ENCODE measurements around the gene NKD2. TPM values are rescaled to one million over a fixed set of nuclear protein-coding genes. Genes with fewer than 3 reads are reported as not detected.

Gene NKD2
- total and polyA plus RNA-seq, 9 of the 15 experiments (the other 6 are each of a cell fraction or from before 2014, with no cell fraction given), result 0.09 to 0.64 (median 0.27) TPM; not detected in 5

DNA sequence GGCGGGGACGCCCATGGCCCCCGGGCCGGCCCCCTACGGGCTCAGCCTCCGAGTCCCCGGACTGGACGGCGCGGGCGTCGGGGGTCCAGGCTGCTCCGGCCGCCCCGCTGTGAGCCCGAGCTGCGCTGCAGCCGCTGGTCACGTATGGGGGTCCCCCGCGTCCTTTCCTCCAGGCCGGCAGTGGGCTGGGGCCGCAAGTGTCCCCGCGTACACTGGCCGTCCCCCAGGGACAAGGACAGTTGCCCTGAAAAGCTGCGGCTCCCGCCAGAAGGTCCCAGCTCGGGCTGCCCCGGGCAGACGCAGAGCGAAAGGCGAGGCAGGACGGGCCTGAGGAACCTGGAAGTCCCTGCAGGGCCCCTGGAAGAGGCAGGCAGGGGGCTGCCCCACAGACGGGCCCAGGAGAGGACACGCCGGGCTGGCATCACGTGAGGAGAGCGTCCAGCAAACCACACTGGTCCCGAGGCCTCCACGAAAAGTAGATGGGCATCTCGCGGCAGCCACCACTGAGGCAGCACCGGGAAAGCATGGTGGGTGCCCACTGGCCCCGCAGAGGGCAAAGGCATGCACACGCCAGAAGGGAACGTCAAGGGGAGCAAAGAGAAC, 3.3 kb upstream of the NKD2 start:
- FAIRE-seq (no peak), DNase-seq (ENCODE audit: extremely low read depth in 1 of 4, low spot score in 3 of 4) (no peak), ATAC-seq (no peak)
- Histone ChIP-seq H3K4me2 (ENCODE audit: insufficient read depth, low read length) (no peak overlapping the region), H3K9me3 (replicated peaks; ENCODE audit: control insufficient read depth, insufficient read depth, low read depth, low read length) (no peaks in the 10 kb centered on the region), H3K4me1 (replicated peaks in 1 of 2; ENCODE audit: control insufficient read depth in 2 of 2, insufficient read depth in 2 of 2, low read length in 2 of 2) (peaks cover 0 to 49% of the 10 kb centered on the region in 2 experiments; a peak in 3 of 5 replicates), H3K27ac (ENCODE audit: extremely low read depth, low read depth, low read length) (no peak overlapping the region), H3K27me3 (ENCODE audit: control insufficient read depth in 2 of 2, insufficient read depth in 2 of 2, low read length in 2 of 2) (peaks cover 42 to 80% of the 10 kb centered on the region in 2 experiments), H2AFZ (ENCODE audit: low read depth, low read length) (no peak overlapping the region), H3K4me3 (no peak overlapping the region), H4K20me1 (replicated peaks; ENCODE audit: control insufficient read depth, insufficient read depth, low read length) (peaks cover 45% of the 10 kb centered on the region), H3K9ac (ENCODE audit: insufficient read depth in 1 of 2, low read depth in 2 of 2, low read length in 2 of 2) (peak overlapping the region in 1 of 2 experiments; percentile 36; a peak in 1 of 4 replicates), H3K79me2 (ENCODE audit: control insufficient read depth, insufficient read depth, low read length) (no peaks in the 10 kb centered on the region), H3K36me3 (ENCODE audit: control insufficient read depth, insufficient read depth, low read length) (no peaks in the 10 kb centered on the region), H3K9me1 (ENCODE audit: control insufficient read depth, insufficient read depth, low read length) (no peaks in the 10 kb centered on the region)
- 17% methylated on average over 39 of the region's 47 CpGs for WGBS (ENCODE audit: insufficient coverage, low coverage, missing lambda C conversion rate)
- ChIA-PET POLR2A (interaction anchor here (0.6 kb wide), 3 partner anchors 10 to 287 kb away, joined by 3 to 4 read pairs (median 4); no protein-coding TSS in a partner anchor), CTCF (ENCODE audit: low intra/inter-chr PET ratio) (no interaction called here)
- TF ChIP-seq, protein P1, sequence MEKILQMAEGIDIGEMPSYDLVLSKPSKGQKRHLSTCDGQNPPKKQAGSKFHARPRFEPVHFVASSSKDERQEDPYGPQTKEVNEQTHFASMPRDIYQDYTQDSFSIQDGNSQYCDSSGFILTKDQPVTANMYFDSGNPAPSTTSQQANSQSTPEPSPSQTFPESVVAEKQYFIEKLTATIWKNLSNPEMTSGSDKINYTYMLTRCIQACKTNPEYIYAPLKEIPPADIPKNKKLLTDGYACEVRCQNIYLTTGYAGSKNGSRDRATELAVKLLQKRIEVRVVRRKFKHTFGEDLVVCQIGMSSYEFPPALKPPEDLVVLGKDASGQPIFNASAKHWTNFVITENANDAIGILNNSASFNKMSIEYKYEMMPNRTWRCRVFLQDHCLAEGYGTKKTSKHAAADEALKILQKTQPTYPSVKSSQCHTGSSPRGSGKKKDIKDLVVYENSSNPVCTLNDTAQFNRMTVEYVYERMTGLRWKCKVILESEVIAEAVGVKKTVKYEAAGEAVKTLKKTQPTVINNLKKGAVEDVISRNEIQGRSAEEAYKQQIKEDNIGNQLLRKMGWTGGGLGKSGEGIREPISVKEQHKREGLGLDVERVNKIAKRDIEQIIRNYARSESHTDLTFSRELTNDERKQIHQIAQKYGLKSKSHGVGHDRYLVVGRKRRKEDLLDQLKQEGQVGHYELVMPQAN (IDR thresholded peaks at IDR 0.05; ENCODE audit: borderline replicate concordance), result no peak
- TF ChIP-seq, protein P2, sequence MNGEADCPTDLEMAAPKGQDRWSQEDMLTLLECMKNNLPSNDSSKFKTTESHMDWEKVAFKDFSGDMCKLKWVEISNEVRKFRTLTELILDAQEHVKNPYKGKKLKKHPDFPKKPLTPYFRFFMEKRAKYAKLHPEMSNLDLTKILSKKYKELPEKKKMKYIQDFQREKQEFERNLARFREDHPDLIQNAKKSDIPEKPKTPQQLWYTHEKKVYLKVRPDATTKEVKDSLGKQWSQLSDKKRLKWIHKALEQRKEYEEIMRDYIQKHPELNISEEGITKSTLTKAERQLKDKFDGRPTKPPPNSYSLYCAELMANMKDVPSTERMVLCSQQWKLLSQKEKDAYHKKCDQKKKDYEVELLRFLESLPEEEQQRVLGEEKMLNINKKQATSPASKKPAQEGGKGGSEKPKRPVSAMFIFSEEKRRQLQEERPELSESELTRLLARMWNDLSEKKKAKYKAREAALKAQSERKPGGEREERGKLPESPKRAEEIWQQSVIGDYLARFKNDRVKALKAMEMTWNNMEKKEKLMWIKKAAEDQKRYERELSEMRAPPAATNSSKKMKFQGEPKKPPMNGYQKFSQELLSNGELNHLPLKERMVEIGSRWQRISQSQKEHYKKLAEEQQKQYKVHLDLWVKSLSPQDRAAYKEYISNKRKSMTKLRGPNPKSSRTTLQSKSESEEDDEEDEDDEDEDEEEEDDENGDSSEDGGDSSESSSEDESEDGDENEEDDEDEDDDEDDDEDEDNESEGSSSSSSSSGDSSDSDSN (IDR thresholded peaks at IDR 0.05; ENCODE audit: borderline replicate concordance in 1 of 2, low read depth in 2 of 2, low read length in 2 of 2), result 0 out of 4 replicates have a peak, but pooled peaks of 1 of the 2 experiments have one; percentile 2
- peak; percentile 27 for TF ChIP-seq KDM5B (IDR thresholded peaks at IDR 0.05; ENCODE audit: insufficient replicate concordance, low read depth, low read length)
- in situ Hi-C loops (cut with MboI), result no loop called here
- no TSS peak for BruUV-seq (replicated peaks)
- intact Hi-C loops (cut with micrococcal nuclease), result no loop called here

Data from K562 (cell line).